H1 (cell line): ENCODE data around the gene LSM7. TPM values are rescaled to one million over a fixed set of nuclear protein-coding genes. Genes with fewer than 3 reads are reported as not detected.

ENCODE experiments used
- CTCF ChIA-PET: fragments of 300-600 bp; sonication (Branson Sonifier 250); formaldehyde crosslinking; loops from one replicate; lab custom pipeline; 2021; ENCODE audit not compliant: partially characterized antibody; lab: Charles Lee
- POLR2A ChIA-PET: fragments of 300-600 bp; sonication (Branson Sonifier 250); formaldehyde crosslinking; loops from one replicate; lab custom pipeline; 2021; ENCODE audit warnings: inconsistent platforms; ENCODE audit not compliant: partially characterized antibody; lab: Charles Lee
- DNase-seq, 2 experiments: peaks; one replicate each; pipeline versions ENCODE4 v3.0.0 to v3.0.0-alpha.2; 2010 to 2022; ENCODE audit warnings: low spot score in 2 of 2, low read depth in 1 of 2, mixed read lengths in 1 of 2
- FAIRE-seq: peaks from 2 replicates; lab custom pipeline; 2011; peaks lifted over from hg19 to GRCh38; lab: Jason Lieb, UNC
- H2AFZ ChIP-seq: 2 replicates; pipeline ENCODE4 v1.8.1; 2012; ENCODE audit warnings: low read length, inconsistent platforms
- H2AK5ac ChIP-seq: 2 replicates; pipeline ENCODE4 v1.6.1; 2013; ENCODE audit warnings: low read depth, low read length
- H2BK120ac ChIP-seq: replicated peaks from 2 replicates; pipeline ENCODE3; 2013; ENCODE audit warnings: low read depth, low read length, inconsistent platforms
- H2BK12ac ChIP-seq: 2 replicates; pipeline ENCODE4 v1.6.1; 2013; ENCODE audit warnings: low read depth, low read length
- H2BK15ac ChIP-seq: 2 replicates; pipeline ENCODE4 v1.6.1; 2013; ENCODE audit warnings: low read length
- H2BK20ac ChIP-seq: 2 replicates; pipeline ENCODE4 v1.6.1; 2013; ENCODE audit warnings: low read length
- H2BK5ac ChIP-seq: 2 replicates; pipeline ENCODE4 v1.6.1; 2013; ENCODE audit warnings: low read depth, low read length
- H3K14ac ChIP-seq: 2 replicates; pipeline ENCODE4 v1.6.1; 2013; ENCODE audit warnings: inconsistent platforms; ENCODE audit not compliant: insufficient read length
- H3K18ac ChIP-seq: 2 replicates; pipeline ENCODE4 v1.6.1; 2013; ENCODE audit warnings: low read length; ENCODE audit errors: extremely low read depth
- H3K23ac ChIP-seq: 2 replicates; pipeline ENCODE4 v1.6.1; 2013; ENCODE audit warnings: inconsistent platforms; ENCODE audit not compliant: insufficient read length
- H3K23me2 ChIP-seq: 2 replicates; pipeline ENCODE4 v1.6.1; 2013; ENCODE audit warnings: low read depth, low read length
- H3K27ac ChIP-seq: 2 replicates; pipeline ENCODE4 v1.6.1; 2011; ENCODE audit warnings: low read depth, low read length, inconsistent platforms
- H3K27me3 ChIP-seq, 4 experiments: replicated peaks in 1 of 4; 1 replicate in 1 of 4; 2 replicates in 3 of 4; pipeline versions ENCODE4 v1.6.1 to v1.8.1; 2011 to 2013; ENCODE audit warnings: low read length in 3 of 4, mild to moderate bottlenecking in 3 of 4, inconsistent platforms in 2 of 4, mixed read lengths in 2 of 4, moderate library complexity in 1 of 4; ENCODE audit not compliant: control insufficient read depth in 3 of 4, insufficient read depth in 3 of 4; ENCODE audit errors: extremely low read depth in 1 of 4
- H3K36me3 ChIP-seq, 4 experiments: 2 replicates each; pipeline versions ENCODE4 v1.6.1 to v1.8.1; 2011 to 2013; ENCODE audit warnings: mild to moderate bottlenecking in 4 of 4, low read length in 3 of 4, moderate library complexity in 2 of 4, control low read depth in 1 of 4, inconsistent platforms in 1 of 4; ENCODE audit not compliant: insufficient read depth in 4 of 4, control insufficient read depth in 2 of 4
- H3K4ac ChIP-seq: replicated peaks from 2 replicates; pipeline ENCODE3; 2013; ENCODE audit warnings: low read length, low read depth, mixed read lengths, inconsistent platforms; ENCODE audit not compliant: insufficient read length
- H3K4me1 ChIP-seq, 4 experiments: replicated peaks in 1 of 4; 1 replicate in 1 of 4; 2 replicates in 3 of 4; pipeline versions ENCODE4 v1.6.1 to v1.8.1; 2011 to 2013; ENCODE audit warnings: low read length in 3 of 4, inconsistent platforms in 2 of 4, mixed read lengths in 1 of 4; ENCODE audit not compliant: insufficient read depth in 4 of 4, control insufficient read depth in 3 of 4
- H3K4me2 ChIP-seq, 2 experiments: 2 replicates each; pipeline versions ENCODE4 v1.6.1 to v1.8.1; 2011 to 2013; ENCODE audit warnings: low read depth in 2 of 2, low read length in 2 of 2, control low read depth in 1 of 2, inconsistent platforms in 1 of 2, mild to moderate bottlenecking in 1 of 2; ENCODE audit not compliant: insufficient read depth in 1 of 2
- H3K4me3 ChIP-seq, 4 experiments: fragments of 200-600, 300-600 bp in 1 of 4; sonication (generic), shearing (Covaris generic), sonication (Bioruptor Twin) in 1 of 4; 2 replicates each; pipeline versions ENCODE4 v1.5.1 to v1.8.1; 2011 to 2016; ENCODE audit warnings: low read length in 4 of 4, low read depth in 3 of 4, control low read depth in 2 of 4, inconsistent platforms in 2 of 4, mild to moderate bottlenecking in 2 of 4, mixed read lengths in 1 of 4, moderate library complexity in 1 of 4; ENCODE audit not compliant: insufficient read depth in 2 of 4; ENCODE audit errors: extremely low read depth in 1 of 4
- H3K56ac ChIP-seq: replicated peaks from 2 replicates; pipeline ENCODE3; 2013; ENCODE audit warnings: low read depth, mild to moderate bottlenecking, mixed read lengths, low read length, inconsistent platforms; ENCODE audit not compliant: insufficient read length
- H3K79me1 ChIP-seq: 2 replicates; pipeline ENCODE4 v1.6.1; 2013; ENCODE audit warnings: low read depth, low read length, control low read depth
- H3K79me2 ChIP-seq, 2 experiments: 2 replicates each; pipeline versions ENCODE4 v1.6.1 to v1.8.1; 2012 to 2013; ENCODE audit warnings: low read length in 2 of 2, mild to moderate bottlenecking in 2 of 2, inconsistent platforms in 1 of 2; ENCODE audit not compliant: insufficient read depth in 2 of 2, control insufficient read depth in 1 of 2
- H3K9ac ChIP-seq, 4 experiments: replicated peaks in 1 of 4; 1 replicate in 1 of 4; 2 replicates in 3 of 4; pipeline versions ENCODE4 v1.6.1 to v1.8.1; 2011 to 2013; ENCODE audit warnings: low read depth in 3 of 4, low read length in 3 of 4, control low read depth in 2 of 4, mild to moderate bottlenecking in 2 of 4, moderate library complexity in 2 of 4, inconsistent platforms in 1 of 4; ENCODE audit errors: extremely low read depth in 1 of 4
- H3K9me3 ChIP-seq, 2 experiments: 2 replicates each; pipeline versions ENCODE4 v1.6.1 to v1.8.1; 2012 to 2013; ENCODE audit warnings: mild to moderate bottlenecking in 2 of 2, moderate library complexity in 2 of 2, control low read depth in 1 of 2, inconsistent platforms in 1 of 2, low read depth in 1 of 2, low read length in 1 of 2, mixed read lengths in 1 of 2; ENCODE audit not compliant: insufficient read depth in 2 of 2
- H4K20me1 ChIP-seq, 2 experiments: replicated peaks in 1 of 2; 2 replicates each; pipeline versions ENCODE3 to v1.8.1; 2011 to 2013; ENCODE audit warnings: inconsistent platforms in 2 of 2, low read length in 2 of 2, mild to moderate bottlenecking in 1 of 2; ENCODE audit not compliant: insufficient read depth in 2 of 2, control insufficient read depth in 1 of 2
- H4K5ac ChIP-seq: 2 replicates; pipeline ENCODE4 v1.6.1; 2013; ENCODE audit warnings: low read length, low read depth, mixed read lengths, inconsistent platforms; ENCODE audit not compliant: insufficient read length
- H4K8ac ChIP-seq: 2 replicates; pipeline ENCODE4 v1.8.0; 2013; ENCODE audit warnings: mild to moderate bottlenecking, moderate library complexity, low read length, inconsistent platforms; ENCODE audit not compliant: insufficient read depth; ENCODE audit errors: extremely low read depth
- H4K91ac ChIP-seq: replicated peaks from 2 replicates; pipeline ENCODE3; 2013; ENCODE audit warnings: low read length, mixed read lengths, inconsistent platforms; ENCODE audit not compliant: insufficient read length
- ATF2 ChIP-seq: IDR thresholded peaks from 2 replicates; pipeline ENCODE4 v1.6.1; 2012; ENCODE audit warnings: low read length, inconsistent platforms
- CEBPB ChIP-seq: IDR thresholded peaks from 2 replicates; pipeline ENCODE4 v1.6.1; 2012; ENCODE audit warnings: low read depth, low read length
- CHD2 ChIP-seq: IDR thresholded peaks from 2 replicates; pipeline ENCODE4 v1.6.1; 2012; ENCODE audit warnings: low read length, improper control_type of control experiment
- CREB1 ChIP-seq: IDR thresholded peaks from 2 replicates; pipeline ENCODE4 v1.6.1; 2012; ENCODE audit warnings: inconsistent platforms
- FOSL1 ChIP-seq: IDR thresholded peaks from 2 replicates; pipeline ENCODE4 v1.6.1; 2011; ENCODE audit warnings: mild to moderate bottlenecking, low read depth, low read length, moderate library complexity; ENCODE audit not compliant: insufficient read depth
- HDAC2 ChIP-seq, 2 experiments: fragments of 300-600 bp in 1 of 2; sonication (generic) in 1 of 2; IDR thresholded peaks; 2 replicates each; pipeline ENCODE4 v1.6.1; 2011 to 2012; ENCODE audit warnings: low read depth in 2 of 2, low read length in 2 of 2, mild to moderate bottlenecking in 2 of 2, moderate library complexity in 2 of 2, borderline replicate concordance in 1 of 2, inconsistent platforms in 1 of 2
- KDM1A ChIP-seq: fragments of 200-600, 300-600 bp; sonication (generic); IDR thresholded peaks from 2 replicates; pipeline ENCODE4 v1.7.1; 2016; ENCODE audit warnings: mild to moderate bottlenecking, low read length, borderline replicate concordance
- KDM4A ChIP-seq: IDR thresholded peaks from one replicate; pipeline ENCODE4 v1.7.1; 2012; ENCODE audit warnings: low read depth, mild to moderate bottlenecking, moderate library complexity, low read length, inconsistent platforms; ENCODE audit not compliant: severe bottlenecking
- POLR2A ChIP-seq, 2 experiments: IDR thresholded peaks; 1 replicate in 1 of 2; 2 replicates in 1 of 2; pipeline ENCODE4 v1.6.1; 2011; ENCODE audit warnings: low read depth in 2 of 2, low read length in 2 of 2, mild to moderate bottlenecking in 2 of 2; ENCODE audit errors: control extremely low read depth in 1 of 2
- SAP30 ChIP-seq: fragments of 300-600 bp; sonication (generic); IDR thresholded peaks from 2 replicates; pipeline ENCODE4 v1.7.1; 2012; ENCODE audit warnings: low read length, moderate library complexity, mild to moderate bottlenecking, inconsistent platforms; ENCODE audit not compliant: insufficient read depth, insufficient replicate concordance
- SP4 ChIP-seq: IDR thresholded peaks from 2 replicates; pipeline ENCODE4 v1.6.1; 2012; ENCODE audit warnings: low read length, inconsistent platforms
- TCF12 ChIP-seq: IDR thresholded peaks from 2 replicates; pipeline ENCODE4 v1.6.1; 2011; ENCODE audit warnings: low read depth, mild to moderate bottlenecking, low read length
- TEAD4 ChIP-seq: IDR thresholded peaks from 2 replicates; pipeline ENCODE4 v1.6.1; 2012; ENCODE audit warnings: low read depth, low read length, inconsistent platforms, mixed read lengths
- WGBS, 2 experiments: shearing (Covaris generic) in 1 of 2; methylation state at CpG; one replicate each; pipeline versions ENCODE4 v1.1.6 to v1.1.7; 2013 to 2015; ENCODE audit warnings: low lambda C conversion rate in 2 of 2, mixed read lengths in 2 of 2, inconsistent platforms in 1 of 2, low coverage in 1 of 2, missing lambda C conversion rate in 1 of 2; ENCODE audit not compliant: insufficient replicate concordance in 2 of 2, insufficient coverage in 1 of 2, insufficient read length in 1 of 2; ENCODE audit errors: extremely low coverage in 1 of 2, missing lambda C conversion rate in 1 of 2; 5-methylcytosine and 5-hydroxymethylcytosine counted together
- polyA plus RNA-seq, 7 experiments: library from polyadenylated mRNA; depleted of rRNA in 3 of 7; stranded (reverse) in 5 of 7; unstranded in 2 of 7; fragments of >200 nt in 5 of 7; fragments of 200-250 nt in 2 of 7; gene quantifications; 1 replicate in 5 of 7; 2 replicates in 1 of 7; 4 replicates in 1 of 7; pipeline versions ENCODE4 v1.2.1 to v1.2.3, GENCODE V29; 2011 to 2013; ENCODE audit warnings: missing spikeins in 2 of 7, mixed read lengths in 2 of 7
- total RNA-seq: library from RNA; stranded (reverse); fragmentation: NEBNext Ultra II Directional; extraction: Animal tissue kit (Norgen Biotek cat#: 25700); gene quantifications from 2 replicates; pipeline ENCODE4 v1.2.1, GENCODE V29; 2021

Gene LSM7
- total and polyA plus RNA-seq, 2 of the 8 experiments (the other 6 are each of a cell fraction or from before 2014, with no cell fraction given) = 228 to 1,335 TPM

- ChIA-PET CTCF (interaction anchor here (1.0 to 9.8 kb wide), 17 partner anchors 9 to 105 kb away, joined by 3 to 106 read pairs (median 12); partner anchors contain the start of genes JSRP1, LSM7, PLEKHJ1 and SPPL2B), POLR2A (interaction anchor here (0.6 to 4.1 kb wide), 9 partner anchors 9 to 1530 kb away, joined by 3 to 29 read pairs (median 4); partner anchors contain the start of genes AMH and PEAK3)
- Histone ChIP-seq H2BK5ac (no peak overlapping the region), H3K23me2 (no peaks in the 10 kb centered on the region), H2BK12ac (no peak overlapping the region), H4K5ac (no peak overlapping the region), H3K18ac (no peak overlapping the region), H3K56ac (no peak overlapping the region), H3K79me1 (no peaks in the 10 kb centered on the region), H2BK15ac (no peak overlapping the region), H2BK20ac (no peak overlapping the region), H3K79me2 (no peaks in the 10 kb centered on the region), H3K27ac (no peak overlapping the region), H3K36me3 (no peaks in the 10 kb centered on the region; a peak in 1 of 8 replicates), H4K20me1 (peaks cover 0 to 1% of the 10 kb centered on the region in 2 experiments), H3K4me1 (peaks cover 0 to 4% (median under 1%) of the 10 kb centered on the region in 4 experiments; a peak in 4 of 7 replicates), H2AFZ (no peak overlapping the region), H4K8ac (no peak overlapping the region), H3K27me3 (no peaks in the 10 kb centered on the region), H4K91ac (no peak overlapping the region), H2BK120ac (no peak overlapping the region), H3K9me3 (no peaks in the 10 kb centered on the region), H3K14ac (no peak overlapping the region), H3K23ac (no peak overlapping the region), H3K4me3 (no peak overlapping the region), H3K4ac (no peak overlapping the region), H2AK5ac (no peak overlapping the region), H3K9ac (no peak overlapping the region), H3K4me2 (no peak overlapping the region)
- no peak for DNase-seq
- FAIRE-seq = no peak
- 88% methylated on average over 13 of the region's 13 CpGs; no CpG with 5 or more reads in 1 of the 2 experiments for WGBS, 2 experiments
- TF ChIP-seq CHD2 (no peak), SAP30 (no peak), ATF2 (no peak), TEAD4 (no peak), SP4 (no peak), CEBPB (no peak), KDM4A (no peak), TCF12 (no peak), CREB1 (no peak), FOSL1 (no peak), POLR2A (IDR thresholded peaks at IDR 0.05; ENCODE audit: control extremely low read depth in 1 of 2, low read depth in 2 of 2, low read length in 2 of 2) (no peak), KDM1A (no peak), HDAC2 (IDR thresholded peaks at IDR 0.05; ENCODE audit: borderline replicate concordance in 1 of 2, low read depth in 2 of 2, low read length in 2 of 2) (no peak)
Observed at GRCh38 chr19:2317300-2317699, 11.1 kb downstream of the LSM7 start.
